HL-60/S4 (cell line): ENCODE data around the gene CLDN14.

Experiments
- in situ Hi-C: fragments of 300-500 bp; cut with MboI; formaldehyde crosslinking; loops from 2 replicates; pipeline ENCODE4 v1.14.3; 2022; ENCODE audit warnings: low sequenced_read_pairs

CLDN14 gene

DNA sequence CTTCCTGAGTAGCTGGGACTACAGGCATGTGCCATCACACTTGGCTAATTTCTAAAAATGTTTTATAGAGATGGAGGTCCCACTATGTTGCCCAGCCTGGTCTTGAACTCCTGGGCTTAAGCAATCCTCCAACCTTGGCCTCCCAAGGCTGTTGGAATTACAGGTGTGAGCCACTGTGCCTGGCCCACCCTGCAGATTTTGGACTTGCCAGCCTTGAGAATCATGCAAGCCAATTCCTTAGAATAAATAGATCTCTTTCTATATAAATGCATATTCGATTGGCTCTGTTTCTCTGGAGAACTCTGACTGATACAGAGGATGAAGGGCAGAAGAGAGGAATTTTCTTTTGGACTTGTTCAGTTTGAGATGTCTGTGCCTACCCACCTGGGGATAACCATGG is 6.7 kb downstream of the CLDN14 start:
- in situ Hi-C loops = no loop called here

DNA sequence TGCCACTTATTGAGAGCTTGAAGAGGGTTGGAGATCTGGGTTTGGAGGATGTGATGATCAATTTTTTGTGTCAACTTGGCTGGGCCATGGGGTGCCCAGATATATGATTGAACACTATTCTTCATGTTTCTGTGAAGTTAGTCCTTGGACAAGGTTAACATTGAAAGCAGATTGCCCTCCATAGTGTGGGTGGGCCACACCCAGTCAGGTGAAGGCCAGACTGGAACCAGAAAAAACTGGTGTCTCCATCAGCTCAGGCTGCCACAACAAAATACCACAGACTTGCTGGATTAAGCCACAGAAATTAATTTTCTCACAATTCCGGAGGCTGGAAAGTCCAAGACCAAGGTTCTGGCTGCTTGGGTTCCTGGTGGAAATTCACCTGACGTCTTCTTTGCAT is 7.5 kb downstream of the CLDN14 start:
- in situ Hi-C loops = no loop called here

DNA sequence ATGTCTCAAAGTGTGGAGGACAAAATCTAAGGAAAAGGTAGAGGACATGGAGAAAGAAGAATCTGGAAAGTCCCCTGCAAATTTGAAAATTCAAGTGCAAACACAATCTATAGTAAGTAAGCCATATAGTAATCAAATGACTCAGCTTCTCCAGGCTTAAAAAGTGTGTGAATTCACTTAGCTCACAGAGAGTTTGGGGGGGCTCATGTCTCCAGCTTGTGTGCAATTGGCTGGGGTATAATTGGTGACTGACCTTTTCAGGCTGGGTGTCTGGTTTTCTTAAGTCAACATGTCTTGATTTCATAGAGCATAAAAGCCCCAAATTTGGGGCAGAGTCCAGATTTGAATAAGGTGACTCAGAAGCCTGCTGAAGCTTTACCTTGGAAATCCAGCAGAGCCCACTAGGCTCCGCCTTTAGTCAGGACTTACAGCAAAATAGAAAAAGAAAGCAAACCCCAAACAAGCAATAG is 8.6 kb downstream of the CLDN14 start:
- in situ Hi-C loops = no loop called here

DNA sequence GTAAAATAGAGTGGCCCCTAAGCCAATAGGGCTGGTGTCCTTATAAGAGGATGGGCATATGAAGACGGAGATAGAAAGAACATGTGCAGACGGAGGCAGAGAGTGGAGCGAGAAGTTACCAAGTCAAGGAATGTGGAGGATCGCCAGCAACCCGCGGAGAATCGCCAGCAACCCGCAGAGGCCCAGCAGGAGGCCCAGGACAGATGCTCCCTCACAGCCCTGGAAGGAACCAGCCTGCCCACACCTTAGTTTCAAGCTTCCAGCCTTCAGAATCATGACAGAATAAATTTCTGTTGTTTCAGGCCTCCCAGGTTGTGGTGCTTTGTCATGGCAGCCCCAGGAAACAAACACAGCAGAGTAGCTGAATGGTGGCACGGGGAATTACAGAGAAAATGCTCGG is 9.6 kb downstream of the CLDN14 start:
- in situ Hi-C loops = no loop called here

DNA sequence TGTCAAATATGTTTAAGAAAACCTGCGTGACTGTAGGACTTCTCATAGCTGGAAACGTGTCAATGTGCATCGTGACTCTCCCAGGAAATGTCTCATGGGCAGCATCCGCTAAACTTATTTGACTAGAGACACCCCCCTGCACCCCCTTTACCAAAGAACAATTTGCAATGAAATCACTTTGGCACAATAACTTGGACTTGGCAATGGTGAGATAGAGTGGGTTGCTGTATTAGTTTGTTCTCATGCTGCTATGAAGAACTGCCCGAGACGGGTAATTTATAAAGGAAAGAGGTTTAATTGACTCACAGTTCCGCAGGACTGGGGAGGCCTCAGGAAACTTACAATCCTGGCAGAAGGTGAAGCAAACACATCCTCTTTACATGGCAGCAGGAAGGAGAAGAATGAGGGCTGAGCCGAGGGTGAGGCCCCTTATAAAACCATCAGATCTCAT is 13.8 kb downstream of the CLDN14 start:
- in situ Hi-C loops = no loop called here

DNA sequence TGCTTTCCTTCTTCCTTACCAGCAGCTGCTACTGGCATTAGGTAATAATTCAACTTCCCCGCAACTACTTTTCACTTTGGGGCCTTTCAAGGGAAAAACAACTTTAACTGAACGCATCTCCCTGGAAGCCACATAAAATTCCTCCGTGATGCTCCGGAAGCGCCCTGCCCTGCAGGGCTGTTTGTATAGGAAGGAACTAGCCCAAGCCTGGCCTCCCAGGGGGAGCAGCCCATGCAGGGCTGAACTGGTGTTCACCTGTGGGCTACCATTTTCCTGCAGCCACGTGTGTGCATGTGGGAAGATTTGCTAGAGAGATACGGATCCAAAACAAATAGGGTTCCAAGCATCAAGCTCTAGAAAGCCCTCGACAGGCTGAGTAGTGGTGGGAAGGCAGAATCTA is 14.4 kb downstream of the CLDN14 start:
- in situ Hi-C loops = no loop called here

DNA sequence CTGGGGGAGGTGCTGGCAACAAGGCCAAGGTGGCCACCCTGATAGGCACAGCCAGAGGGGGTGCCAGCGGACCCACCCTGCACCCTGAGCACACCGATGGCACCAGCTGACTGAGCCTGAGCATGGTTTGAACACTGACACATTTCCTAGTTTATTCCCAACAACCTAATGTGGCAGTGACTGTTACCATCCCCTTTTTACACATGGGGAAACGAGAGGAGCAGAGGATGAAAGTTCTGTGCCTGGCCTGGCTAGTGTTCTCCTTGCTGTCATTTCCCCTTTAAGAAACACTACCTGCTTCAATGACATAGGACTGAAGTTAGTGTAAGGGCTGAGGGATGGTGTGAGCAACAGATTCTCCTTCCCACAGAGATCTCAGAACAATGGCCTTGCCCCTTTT is 15.3 kb downstream of the CLDN14 start:
- in situ Hi-C loops = no loop called here

DNA sequence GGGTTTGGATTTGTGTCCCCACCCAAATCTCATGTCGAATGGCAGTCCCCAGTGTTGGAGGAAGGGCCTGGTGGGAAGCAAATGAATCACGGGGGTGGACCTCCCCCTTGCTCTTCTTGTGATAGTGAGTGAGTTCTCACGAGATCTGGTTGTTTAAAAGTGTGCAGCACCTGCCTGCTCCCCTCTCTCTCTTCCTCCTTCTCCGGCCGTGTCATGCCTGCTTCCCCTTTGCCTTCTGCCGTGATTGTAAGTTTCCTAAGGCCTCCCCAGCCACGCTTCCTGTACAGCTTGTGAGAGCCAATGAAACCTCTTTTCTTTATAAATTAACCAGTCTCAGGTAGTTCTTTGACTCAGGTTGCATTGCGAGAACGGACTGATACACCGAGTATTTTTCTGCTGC is 15.9 kb downstream of the CLDN14 start:
- in situ Hi-C loops = no loop called here

DNA sequence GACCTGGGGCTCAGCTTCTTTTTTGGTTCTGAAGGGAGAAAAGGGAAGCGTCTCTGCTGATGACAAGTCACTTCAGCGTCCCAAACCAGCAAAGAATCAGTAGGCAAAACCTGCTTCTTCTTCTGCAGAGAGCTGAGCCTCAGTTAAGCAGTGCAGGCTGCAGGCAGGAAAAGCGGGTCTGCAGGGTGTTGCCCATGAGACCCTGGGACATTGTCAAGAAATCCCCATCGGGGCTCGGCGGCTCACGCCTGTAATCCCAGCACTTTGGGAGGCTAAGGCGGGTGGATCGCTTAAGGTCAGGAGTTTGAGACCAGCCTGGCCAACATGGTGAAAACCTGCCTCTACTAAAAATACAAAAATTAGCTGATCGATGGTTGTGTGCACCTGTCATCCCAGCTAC is 16.7 kb downstream of the CLDN14 start:
- in situ Hi-C loops = no loop called here

DNA sequence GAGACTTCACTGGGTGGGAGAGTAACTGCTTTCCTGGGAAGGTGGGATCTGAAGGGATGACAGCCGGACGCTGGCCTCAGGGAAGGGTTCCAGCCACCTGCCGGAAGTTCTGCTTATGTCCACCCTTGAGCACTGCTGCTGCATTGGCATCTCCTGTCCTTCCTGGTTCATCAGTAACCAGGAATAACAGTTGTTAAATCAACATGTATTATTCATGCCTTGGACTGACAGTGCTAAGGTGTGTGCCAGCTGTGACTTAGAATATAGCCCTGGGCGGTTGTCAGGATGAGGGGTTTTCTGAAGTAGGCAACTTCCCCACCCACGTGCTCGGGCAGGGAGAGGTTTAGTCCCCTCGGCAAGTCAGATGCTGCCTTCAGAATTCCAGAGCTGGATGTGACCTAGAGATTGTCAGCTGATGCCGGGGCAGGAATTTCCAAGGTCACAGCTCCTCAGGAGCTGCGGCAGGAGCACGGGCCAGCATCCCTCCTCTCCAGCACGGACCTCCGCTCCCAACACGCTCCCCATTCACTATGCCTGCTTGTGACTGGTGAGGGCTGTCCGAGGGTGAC is 17.9 kb downstream of the CLDN14 start:
- in situ Hi-C loops = no loop called here

DNA sequence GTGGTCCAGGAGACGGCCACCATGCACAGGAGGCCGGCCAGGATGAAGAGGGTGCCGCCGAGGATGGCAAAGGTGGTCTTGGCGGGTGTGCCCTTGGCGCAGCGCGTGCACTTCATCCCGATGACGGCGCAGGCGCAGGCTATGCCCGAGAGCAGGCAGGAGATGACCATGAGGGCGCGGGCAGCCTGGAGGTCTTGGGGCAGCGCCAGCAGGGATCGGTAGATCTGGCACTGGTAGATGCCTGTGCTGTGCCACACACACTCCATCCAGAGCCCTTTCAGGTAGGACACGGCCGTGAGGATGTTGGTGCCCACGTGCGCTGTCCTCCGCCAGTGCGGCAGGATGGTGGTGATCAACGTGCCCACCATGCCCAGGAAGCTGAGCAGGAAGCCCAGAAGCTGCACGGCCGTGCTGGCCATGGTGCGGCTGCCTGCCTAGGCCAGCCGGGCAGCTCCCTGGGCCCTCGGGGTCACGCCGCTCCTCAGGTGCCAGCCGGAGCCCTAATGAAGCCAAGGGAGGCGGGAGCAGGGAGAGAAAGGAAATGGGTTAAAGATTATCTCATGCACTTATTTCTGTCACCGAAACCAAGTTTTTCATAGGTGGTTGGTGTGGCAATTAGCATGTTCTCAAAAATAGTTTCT is 18.5 kb downstream of the CLDN14 start:
- in situ Hi-C loops = no loop called here

DNA sequence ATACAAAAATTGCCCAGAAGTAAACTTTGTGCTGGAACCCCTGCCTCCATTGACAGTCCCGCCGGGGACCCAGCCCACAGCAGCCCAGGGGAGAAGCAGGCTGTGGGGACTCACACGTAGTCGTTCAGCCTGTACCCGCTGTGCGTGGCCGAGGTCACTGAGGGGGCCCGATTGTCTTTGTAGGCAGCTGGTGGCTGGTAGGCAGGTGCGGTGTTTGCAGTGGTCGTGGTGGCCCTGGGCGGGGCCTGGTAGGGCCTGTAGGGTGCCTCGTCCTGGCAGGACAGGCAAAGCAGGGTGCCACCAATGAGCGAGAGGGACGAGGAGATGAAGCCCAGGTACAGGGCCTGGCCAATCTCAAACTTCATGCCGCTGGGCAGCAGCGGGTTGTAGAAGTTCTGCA is 19.1 kb downstream of the CLDN14 start:
- in situ Hi-C loops = no loop called here

DNA sequence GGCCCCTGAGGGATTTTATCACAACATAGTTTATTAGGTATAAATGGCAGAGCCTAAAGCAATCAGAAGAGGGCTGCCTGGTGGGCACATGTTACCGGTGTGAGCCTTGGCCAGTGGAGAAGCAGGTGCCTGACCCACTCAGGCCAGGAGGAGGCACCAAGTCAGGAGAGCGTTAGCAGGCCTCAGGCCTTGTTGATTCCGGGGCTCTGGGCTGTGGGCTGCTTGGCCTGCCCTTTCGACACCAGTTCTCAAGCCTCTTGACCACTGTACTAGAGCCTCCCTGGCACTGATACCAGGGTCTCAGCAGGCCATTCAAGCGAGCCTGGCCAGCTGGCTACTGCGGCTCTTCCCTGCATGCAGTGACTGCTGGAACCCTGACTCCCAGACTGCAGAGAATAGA is 20.8 kb downstream of the CLDN14 start:
- in situ Hi-C loops = no loop called here

DNA sequence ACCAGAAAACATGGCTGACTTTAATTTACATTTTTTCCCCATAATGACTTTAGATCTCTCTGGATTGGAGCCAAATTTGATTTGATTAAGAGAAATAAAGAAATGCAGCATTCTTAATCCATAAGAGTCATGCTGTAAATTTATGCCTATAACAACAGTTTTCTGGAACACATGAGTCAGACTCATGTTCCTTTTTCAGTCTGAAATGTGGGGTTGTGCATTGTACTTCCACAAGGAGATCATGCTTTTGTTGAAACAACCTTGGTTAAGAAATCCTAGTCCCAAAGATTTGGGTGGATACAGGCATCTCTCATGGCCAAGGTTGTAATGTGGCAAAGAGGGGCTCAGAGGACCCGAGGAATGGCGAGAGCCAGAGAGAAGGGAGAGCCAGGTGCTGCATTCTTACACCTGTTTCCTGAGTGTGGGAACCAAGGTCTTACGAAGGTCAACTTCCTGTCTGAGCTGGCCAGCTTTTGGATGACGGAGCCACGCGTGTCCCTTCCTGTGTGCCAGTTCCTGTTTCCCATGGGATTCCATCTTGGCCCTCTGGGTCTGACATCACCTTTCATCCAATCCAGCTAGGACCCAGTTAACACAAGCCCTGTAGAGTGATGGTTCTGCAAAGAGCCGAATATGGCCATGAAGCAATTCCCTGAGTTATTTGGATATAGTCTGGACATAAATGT is 23.1 kb downstream of the CLDN14 start:
- in situ Hi-C loops = no loop called here

DNA sequence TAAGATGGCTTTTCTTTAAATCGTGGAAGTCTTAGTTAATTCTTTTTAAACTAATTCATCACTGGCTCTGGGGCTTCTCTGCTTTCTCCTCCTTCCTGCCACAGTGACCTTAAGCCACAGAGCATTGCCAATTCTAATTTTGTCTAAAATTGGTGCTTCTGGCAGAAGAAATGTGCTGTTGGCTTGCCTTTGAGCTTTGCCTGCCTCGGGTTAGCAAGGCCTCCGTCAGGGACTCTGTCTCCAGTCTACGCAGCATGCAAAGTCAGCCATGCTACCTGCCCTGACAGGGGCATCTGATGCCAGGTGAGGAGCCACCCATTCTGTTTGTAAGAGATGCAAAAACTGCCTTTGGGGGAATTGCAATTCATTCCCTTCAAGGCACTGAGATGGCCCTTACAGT is 25.2 kb downstream of the CLDN14 start:
- in situ Hi-C loops = no loop called here

DNA sequence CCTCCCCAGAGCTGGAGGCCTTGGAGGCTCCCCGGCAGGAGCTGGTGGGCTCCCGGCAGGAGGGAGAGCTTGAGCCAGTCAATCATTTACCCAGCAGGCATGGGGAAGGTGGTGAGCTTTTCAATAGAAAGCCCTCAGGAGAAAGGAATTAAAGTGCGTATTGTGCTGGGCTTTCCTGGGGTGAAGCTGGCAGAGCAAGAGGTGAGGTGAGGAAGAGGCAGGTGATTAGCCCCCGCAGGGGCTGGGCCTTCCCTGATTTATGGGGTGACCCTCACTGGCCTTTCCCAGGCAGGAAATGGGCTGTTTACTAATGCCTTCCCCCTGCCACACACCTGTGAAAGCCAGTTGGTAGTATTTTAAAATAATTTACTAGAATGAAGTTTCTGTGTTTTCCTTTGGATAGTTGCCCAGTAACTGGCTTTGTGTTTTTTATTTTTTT is 25.8 kb downstream of the CLDN14 start:
- in situ Hi-C loops = no loop called here

DNA sequence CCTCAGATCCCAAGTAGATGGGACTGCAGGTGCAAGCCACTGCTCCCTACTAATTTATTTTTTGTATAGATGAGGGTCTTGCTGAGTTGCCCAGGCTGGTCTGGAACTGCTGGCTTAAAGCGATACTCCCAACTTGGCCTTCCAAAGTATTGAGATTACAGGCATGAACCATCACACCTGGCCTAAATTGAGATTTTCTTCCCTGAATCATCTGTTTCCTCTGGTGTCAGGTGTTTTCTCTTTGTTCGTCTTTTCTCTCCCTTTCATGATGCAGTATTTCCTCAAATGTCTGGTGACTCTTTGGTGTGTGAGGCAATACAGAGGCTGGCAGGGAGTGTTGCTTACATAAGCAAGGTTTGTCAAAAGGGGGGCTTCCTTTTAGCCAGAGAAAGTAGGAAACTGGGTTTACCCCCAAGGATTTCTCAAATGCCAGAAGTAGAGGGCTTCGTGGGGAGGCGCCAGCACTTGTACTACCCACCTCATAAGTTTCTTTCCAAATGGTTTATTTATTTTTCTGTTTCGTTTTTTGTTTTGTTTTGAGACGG is 27.6 kb downstream of the CLDN14 start:
- in situ Hi-C loops = no loop called here

DNA sequence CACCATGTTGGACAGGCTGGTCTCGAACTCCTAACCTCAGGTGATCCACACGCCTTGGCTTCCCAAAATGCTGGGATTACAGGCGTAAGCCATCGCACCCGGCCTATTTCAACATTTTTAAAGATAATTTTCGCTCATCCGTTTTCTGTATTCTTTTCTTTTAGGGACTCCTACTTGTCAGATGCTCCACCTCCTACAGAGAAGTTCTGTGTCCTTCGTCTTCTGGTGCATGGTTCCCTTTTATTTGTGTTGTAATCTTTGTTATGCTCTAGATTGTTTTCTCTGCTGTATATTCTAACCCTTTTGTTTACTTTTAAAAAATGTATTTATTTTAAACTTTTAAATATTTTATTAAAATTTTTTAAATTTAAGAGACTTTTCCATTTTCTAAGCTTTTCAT is 28.4 kb downstream of the CLDN14 start:
- in situ Hi-C loops = no loop called here

DNA sequence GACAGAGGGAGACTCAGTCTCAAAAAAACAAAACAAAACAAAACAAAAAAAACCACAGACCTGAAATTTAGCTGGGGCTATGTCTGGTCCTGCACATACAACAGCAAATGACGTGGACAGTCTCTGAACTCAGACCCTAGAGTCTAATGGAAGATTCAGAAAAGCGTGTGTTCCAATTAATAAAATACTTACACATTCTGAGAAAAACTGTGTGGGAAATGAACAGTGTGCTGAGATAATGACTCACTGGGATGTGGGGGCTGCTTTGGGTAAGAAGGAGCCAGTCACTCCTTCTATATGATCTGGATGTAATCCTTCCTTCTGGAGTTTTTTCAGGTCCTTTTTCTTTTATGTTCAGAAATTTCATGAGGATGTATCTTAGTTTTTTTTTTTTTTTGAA is 29.4 kb downstream of the CLDN14 start:
- in situ Hi-C loops = no loop called here

DNA sequence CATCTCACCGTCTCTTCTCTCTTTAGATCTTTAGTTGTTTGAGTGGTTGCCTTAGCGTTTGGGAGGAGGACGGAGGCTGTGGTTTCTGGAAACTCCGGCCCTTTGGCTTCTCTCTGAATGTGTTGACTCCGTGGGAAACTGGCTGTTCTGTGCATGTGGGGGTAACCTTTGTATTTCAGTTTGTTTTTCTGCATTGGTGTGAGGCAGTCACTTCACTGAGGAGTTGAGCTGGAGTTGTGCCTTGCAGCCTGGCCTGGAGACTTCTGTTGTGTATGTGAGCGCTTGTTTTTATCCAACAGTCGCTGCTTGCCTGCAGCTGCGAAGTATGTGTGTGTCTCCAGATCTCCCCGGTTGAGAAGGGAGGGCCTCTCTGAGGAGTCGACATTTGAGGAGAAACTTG is 33.6 kb downstream of the CLDN14 start:
- in situ Hi-C loops = no loop called here

DNA sequence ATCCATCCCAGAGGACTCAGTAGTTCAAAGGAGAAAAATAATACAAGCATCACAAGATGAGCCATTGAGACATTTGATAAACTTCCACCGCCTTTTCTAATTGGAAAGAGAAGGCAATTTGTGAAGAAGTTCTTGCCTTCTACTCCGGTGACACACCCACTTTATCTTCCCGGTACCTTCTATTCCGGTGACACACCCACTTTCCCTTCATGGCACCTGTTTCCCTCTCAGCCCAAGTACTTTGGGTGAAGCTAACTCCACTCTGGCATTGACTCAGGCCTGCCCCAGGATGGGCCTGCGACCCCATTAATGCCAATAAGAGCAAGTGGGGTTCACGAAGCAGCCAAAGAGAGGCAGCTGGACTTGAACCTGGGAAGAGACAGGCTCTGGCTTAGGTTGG is 38.2 kb downstream of the CLDN14 start:
- in situ Hi-C loops = no loop called here

DNA sequence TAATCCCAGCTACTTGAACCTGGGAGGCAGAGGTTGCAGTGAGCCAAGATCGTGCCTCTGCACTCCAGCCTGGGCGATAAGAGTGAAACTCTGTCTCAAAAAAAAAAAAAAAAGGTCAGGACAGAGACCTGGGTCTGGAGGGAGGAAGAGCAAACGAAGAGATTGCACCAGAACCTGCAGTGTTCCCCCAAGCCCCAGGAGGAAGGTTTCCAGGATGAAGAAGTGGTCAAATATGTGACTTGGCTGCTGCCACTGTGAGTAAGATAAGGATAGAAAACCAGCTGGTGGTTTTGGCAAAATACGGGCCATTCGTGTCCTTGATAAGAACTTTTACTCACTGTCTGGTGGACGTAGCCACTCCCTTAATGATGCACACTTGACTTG is 42.2 kb downstream of the CLDN14 start:
- in situ Hi-C loops = no loop called here
